EL (cell line): ENCODE measurements around the gene ARHGAP24.
A peak's percentile ranks its signal among the peaks of the same experiment; 100 is the strongest.

Experiments
- DNase-seq: peaks from one replicate; pipeline ENCODE4 v3.0.0-alpha.2; 2016

Gene ARHGAP24

DNA sequence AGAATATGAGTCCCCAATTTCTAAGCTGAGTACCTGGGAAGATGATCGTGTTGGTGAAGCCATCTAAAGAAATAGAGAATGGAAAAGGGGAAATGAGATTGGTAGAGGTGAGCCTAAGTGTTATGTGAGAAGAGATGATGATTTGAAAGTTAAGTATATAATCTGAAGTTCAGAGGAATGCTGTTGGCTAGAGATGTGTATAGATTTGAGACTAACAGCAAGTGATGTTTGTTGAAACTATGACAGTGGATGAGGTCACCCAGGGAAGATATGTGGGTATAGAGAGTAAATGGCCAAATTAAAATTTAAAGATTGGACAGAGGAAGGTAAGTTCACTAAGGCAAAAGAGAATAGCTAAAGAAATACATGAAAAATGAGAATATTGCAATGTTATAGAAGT lies 560.7 kb downstream of the ARHGAP24 start:
- peak; percentile 46 for DNase-seq

DNA sequence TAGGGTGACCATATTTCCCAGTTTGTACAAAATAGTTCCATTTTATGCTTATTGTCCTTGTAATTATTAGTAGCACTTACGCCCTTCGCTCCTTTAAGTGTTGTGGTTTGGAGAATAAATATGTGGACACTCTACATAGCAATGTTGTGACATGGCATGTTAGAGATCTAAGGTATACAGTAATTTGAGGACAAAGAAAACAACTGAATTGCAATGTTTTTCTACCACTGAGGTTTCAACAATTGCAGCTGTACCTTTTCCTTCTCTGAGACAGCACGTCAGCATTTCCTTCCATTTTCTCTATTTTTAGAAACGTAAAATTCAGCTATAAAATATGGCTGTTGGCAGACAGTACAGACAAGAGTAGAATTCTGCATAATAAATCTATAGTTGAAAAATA lies 561.8 kb downstream of the ARHGAP24 start:
- DNase-seq: peak; percentile 29

DNA sequence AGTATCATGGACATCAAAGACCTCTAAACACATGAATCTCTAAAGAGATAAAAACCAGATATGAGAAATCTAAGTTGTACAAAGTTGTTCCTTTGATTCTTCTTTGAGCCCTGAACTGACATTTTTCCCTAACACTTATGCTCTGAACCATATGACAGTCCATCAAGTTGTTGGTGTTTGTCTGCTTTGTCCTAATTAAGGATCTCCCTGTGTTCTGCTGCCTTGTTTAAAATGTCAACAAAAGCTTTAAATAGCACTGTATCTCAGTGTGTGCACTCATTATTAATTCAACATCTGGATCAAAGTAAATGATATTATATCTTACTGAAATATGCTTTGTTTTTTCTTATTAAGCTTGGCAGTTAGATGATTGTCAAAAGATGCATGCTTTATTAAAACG lies 563.1 kb downstream of the ARHGAP24 start:
- no peak for DNase-seq

DNA sequence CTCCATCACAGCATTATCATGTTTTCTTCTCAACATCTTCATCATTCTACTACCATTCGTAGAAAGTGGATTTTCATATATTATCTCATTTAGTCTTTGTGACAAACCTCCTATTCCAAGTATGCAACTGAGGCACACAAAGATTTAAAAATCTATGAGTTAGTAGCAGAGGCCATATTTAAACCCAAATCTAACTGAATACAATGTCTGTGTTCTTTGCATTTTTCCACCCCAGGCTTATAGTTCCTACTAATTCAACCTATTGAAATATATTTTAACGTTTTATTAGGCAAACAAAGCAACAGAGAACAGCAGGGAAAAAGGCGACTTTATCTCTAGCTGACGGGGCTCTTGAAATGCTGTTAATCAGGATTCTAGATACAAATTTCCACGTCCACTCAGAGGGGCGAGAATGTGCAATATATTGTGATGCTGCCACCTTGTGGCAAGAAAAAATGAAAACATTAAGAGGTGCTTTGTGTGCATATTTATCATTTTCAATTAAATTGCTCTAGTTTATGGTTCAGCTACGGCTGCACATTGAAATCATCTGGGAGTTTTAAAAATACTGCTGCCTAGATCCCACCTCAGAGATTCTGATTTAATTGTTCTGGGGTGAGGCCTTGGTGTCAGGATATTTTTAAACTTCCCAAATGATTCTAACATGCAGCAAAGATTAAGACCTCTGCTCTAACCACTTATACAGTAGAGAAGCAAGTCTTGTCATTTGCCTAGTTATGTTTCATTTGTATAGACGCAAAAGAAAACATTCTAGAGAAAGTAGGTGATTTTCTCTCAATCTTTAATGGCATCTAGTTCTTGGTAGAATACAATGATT lies 569.0 kb downstream of the ARHGAP24 start:
- peak; percentile 63 for DNase-seq

DNA sequence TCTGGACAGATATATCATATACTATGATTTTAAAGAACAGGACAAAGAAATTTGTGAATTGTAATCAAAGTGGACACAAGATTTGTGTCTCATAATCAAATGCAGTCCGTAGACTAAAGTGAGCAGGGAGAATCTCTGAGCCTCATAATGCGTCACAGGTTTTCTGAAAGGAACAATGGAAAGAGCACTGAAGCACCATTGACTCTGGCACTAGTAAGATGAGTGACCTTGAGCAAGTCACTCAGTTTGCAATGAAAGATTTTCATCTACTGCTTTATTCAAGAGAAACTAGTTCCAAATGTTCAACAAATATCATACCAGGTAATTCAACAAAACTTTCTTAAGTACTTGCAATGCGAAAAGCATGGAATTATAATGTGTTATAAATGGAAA lies 569.6 kb downstream of the ARHGAP24 start:
- DNase-seq: no peak

DNA sequence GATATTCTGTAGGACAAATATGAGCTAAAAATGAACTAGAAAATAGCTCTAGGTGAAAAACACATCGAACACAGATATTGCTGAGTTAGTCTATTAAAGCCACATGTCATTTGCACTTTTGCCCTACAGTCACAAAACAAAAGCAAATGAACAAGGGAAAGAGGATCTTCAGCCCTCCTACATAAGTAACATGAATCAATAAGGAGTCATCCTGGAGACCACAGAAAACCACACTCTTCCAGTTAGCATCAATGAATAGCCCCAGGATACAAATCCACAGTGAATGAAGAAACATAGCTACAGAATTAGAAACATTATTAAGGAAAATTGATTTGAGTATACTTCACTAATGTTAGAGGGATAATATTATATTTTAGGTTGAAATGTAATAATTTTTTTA lies 573.5 kb downstream of the ARHGAP24 start:
- peak; percentile 57 for DNase-seq

DNA sequence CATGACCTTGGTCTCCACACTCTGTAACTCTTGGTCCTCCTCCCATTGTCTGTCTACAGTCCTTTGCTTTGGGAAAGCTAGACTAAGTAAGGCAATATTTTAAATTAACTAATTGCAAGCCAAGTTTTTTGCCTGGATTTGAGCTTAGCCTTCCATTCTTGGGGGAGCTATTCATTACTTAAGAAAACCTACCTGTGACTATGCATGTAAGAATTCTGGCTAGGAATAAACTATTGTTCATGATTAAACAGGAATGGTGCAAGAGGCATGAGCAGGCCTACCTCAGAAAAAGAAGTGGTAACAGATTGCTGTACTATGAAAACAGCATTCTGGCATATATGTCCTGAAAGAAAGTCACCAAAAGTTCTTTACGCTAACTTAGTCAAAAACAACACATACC lies 575.5 kb downstream of the ARHGAP24 start:
- DNase-seq: no peak
